OCI-M1 (cell line): ENCODE measurements around the gene OR10A5.
A peak's percentile ranks its signal among the peaks of the same experiment; 100 is the strongest.
"Not testable (repeated sequence)": the region's sequence is repeated elsewhere in the genome, so short reads cannot be mapped to it uniquely, and the experiment has no call there.

Source experiments
- DNase-seq: peaks from one replicate; lab custom pipeline; 2025; lab: John Stamatoyannopoulos, UW

OR10A5 gene

DNA sequence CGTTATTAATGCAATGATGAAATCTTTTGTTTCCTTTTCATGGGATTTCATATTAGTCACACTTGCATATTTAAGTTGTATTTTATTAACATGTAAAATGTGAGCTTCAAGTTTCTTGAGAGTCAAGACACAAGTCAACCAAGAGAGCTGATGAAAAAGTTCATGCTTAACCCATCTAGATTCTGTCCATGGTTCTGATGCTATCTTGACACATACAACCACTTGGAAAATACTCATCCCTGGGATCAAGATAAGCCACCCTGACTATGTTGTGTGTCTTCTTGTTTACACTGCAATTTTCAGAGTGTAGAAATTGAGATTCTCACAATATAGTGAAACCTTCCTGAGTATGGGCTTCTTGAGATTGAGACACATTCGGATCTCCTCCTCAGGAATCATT is 30.3 kb downstream of the OR10A5 start:
- DNase-seq: no peak

DNA sequence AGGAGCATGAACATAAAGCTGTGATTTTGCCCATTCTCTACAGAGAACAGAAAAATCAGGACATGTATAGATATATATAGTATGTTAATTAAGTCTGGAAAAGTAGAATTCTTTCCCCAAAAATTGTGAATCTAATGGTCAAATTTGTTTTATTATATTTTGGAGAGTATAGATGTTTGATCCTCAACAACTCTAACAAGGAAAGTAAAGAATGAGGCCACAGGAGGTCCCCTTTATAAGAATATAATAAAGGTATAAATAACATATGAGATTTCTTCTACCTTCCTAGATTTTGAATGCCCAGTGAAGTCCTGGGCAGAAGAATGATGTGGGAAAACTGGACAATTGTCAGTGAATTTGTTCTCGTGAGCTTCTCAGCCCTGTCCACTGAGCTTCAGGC is 30.8 kb downstream of the OR10A5 start, which contains the start of gene OR10A4:
OR10A4 (plus strand) TSS at position 301 of the 400 bp plus-strand sequence; CDS start at position 324, 23 bp downstream.
- no peak for DNase-seq

DNA sequence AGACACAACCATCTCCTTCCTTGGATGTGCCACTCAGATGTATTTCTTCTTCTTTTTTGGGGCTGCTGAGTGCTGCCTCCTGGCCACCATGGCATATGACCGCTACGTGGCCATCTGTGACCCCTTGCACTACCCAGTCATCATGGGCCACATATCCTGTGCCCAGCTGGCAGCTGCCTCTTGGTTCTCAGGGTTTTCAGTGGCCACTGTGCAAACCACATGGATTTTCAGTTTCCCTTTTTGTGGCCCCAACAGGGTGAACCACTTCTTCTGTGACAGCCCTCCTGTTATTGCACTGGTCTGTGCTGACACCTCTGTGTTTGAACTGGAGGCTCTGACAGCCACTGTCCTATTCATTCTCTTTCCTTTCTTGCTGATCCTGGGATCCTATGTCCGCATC is 31.4 kb downstream of the OR10A5 start:
- no peak for DNase-seq

DNA sequence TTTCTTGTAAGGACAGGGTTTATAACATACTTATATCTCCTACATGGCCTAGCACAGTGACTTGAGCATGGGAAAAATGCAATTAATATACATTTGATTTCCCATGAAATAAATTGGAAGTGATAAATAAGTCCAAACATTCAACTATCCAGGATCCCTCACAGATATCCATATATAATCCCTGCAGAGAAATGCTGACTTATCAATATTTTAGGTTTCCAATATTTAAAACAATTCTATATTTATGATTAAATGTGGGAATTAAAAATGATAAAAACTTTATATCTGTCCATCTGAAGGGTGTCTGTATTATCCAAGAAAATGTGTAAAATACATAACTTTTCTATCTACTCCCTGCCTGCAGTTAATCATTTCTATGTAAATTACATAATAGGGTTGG is 37.3 kb downstream of the OR10A5 start:
- no peak for DNase-seq

DNA sequence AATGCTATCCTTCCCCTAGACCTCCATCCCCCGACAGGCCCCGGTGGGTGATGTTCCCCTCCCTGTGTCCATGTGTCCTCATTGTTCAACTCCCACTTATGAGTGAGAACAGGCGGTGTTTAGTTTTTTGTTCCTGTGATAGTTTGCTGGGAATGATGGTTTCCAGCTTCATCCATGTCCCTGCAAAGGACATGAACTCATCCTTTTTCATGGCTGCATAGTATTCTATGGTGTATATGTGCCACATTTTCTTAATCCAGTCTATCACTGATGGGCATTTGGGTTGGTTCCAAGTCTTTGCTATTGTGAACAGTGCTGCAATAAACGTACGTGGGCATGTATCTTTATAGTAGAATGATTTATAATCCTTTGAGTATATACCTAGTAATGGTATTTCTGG is 42.2 kb downstream of the OR10A5 start:
- not testable (repeated sequence) for DNase-seq

DNA sequence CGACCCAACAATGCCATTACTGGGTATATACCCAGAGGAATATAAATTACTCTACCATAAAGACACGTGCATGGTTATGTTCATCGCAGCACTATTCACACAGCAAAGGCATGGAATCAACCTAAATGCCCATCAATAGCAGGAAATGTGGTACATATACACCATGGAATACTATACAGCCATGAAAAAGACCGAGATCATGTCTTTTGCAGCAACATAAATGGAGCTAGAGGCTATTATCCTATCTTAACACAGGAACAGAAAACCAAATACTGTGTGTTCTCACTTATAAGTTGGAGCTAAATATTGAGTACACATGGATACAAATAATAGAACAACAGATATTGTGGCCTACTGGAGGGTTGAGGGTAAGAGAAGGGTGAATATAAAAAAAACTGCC is 43.3 kb downstream of the OR10A5 start:
- DNase-seq: no peak

DNA sequence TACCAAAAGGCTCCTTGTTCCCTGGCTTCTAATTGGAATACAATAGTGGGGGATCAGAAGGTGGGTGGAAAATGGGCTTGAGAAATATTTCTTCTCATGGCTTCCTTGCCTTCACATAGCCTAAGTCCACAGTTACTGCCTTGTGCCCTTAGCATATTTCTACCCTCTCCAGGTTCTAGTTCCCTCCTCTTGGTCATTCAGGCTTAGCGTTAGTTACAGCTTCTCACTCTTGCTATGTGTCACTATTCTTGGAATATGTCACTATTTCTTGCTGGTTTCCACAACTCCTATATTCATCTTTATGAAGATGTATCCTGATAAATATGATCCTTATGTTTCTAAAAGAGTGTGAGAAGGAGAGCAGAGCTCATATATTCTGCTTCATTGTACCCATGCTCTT is 44.4 kb downstream of the OR10A5 start:
- DNase-seq: peak; percentile 17

DNA sequence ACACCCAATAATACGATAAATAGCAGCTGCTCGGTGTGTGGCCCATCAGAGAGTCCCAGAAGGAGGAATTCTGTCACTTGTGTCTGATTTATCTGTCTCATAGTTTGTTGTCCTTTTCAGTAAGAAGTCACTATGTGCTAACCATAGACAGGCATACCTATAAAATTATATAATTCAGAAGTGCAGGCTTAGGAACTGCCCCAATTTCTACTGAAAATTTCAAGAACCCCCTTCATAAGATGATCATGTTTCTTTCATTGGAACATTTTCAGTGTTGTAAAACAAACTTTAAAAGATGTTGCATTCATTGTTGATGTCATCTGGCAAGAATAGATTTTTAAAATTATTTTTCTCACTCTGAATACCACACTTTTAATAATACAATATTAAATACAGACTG is 46.9 kb downstream of the OR10A5 start, which contains the start of gene OR2D2:
OR2D2 (minus strand) TSS at position 101 of the 400 bp plus-strand sequence; CDS start at position 101, 0 bp downstream.
- DNase-seq: no peak

DNA sequence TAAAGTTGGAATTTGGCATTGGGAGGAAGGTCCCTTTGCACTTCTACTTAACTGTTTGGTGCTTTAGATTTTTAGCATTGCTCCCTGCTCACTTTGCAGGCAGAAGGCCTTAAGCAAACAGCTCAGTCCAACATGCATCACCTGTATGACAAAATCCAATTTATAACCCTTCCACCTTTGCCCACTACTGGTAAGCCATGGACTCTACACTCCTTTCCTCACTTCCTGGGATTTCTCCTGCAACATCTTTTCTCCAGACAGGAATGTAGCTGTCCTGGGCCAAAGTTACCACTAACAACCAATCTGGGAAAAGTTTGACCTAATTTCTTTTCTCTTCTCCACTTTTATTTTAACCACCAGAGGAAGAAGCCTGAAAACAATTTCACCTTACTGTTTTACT is 48.6 kb downstream of the OR10A5 start:
- no peak for DNase-seq

DNA sequence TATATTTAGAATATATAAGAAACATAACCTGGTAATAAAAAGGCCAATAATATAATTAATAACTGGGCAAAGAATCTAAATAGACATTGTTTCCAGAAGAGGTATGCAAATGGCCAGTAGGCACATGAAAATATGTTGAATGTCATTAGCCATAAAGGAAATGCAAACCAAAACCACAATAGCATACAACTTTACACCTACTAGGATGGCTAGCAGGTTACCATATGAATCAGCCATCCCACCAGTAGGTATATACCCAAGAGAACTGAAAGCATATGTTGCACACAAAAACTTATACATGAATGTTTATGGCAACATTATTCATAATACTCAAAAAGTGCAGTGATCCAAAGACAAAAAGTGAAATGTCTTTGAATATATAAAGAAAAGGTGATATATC is 49.5 kb downstream of the OR10A5 start:
- DNase-seq: no peak
